Mesothelial cell of epicardium (in vitro differentiated cells): ENCODE results near the gene NKTR. TPM values are rescaled to one million over a fixed set of nuclear protein-coding genes. Genes with fewer than 3 reads are reported as not detected.

Experiments used
- DNase-seq, 2 experiments: peaks; one replicate each; pipeline ENCODE4 v3.0.0; 2021; ENCODE audit warnings: low spot score in 2 of 2; ENCODE audit not compliant: unreplicated experiment in 2 of 2
- H3K27ac Mint-ChIP-seq: 2 replicates; pipeline ENCODE4 v1.8.0; 2021; ENCODE audit warnings: mixed read lengths
- H3K27me3 Mint-ChIP-seq: 2 replicates; pipeline ENCODE4 v1.8.0; 2021; ENCODE audit warnings: low read depth, mixed read lengths
- H3K36me3 Mint-ChIP-seq: 2 replicates; pipeline ENCODE4 v1.8.0; 2021; ENCODE audit warnings: mixed read lengths
- H3K4me1 Mint-ChIP-seq: 2 replicates; pipeline ENCODE4 v1.8.0; 2021; ENCODE audit warnings: mixed read lengths
- H3K4me3 Mint-ChIP-seq: 2 replicates; pipeline ENCODE4 v1.8.0; 2021; ENCODE audit warnings: mild to moderate bottlenecking, moderate library complexity, mixed read lengths
- H3K9me3 Mint-ChIP-seq: 2 replicates; pipeline ENCODE4 v1.8.0; 2021; ENCODE audit warnings: mixed read lengths
- CTCF ChIP-seq: fragments of 200-600 bp; sonication (generic); IDR thresholded peaks from one replicate; pipeline ENCODE4 v1.5.0; 2021; ENCODE audit warnings: antibody characterized with exemption; ENCODE audit not compliant: unreplicated experiment
- total RNA-seq: library from RNA; stranded (reverse); gene quantifications from 3 replicates; pipeline ENCODE4 v1.2.1, GENCODE V29; 2021

The NKTR gene
- total RNA-seq, 1 donor from 2014 or later: 201 TPM

DNA sequence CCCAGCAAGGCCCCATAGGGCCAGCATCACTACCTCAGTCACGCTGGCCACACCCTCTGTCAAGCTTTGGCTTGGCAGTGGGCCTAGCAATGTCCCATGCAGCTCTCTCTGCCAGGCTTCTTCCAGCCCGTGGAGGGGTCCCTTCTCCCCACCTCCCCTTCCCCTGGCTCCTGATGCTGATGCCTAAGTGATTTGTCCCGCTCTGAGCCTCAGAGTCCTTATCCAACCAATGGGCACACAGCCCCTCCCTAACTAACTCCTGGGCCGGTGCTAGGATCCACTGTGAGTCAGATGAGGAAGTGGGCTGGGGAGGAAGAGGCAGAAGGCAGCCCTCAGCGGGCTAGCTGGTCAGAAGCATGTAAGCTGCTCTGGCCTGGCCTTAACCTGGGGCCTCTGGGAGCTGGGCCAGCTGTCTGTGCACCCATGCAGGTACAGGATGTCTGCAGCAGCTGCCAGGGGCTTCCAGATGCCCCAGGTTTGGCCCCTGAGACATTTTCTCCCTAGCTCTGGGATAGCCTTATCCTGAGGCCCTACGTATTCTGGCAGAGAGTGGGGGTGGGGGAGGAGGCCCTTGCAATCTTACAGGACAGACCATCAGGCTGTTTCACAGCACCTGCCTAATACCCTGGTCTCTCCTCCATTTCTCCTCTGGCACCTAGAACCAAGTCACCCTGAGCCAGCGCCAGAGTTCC is 52.3 kb downstream of the NKTR start:
- H3K4me1 Mint-ChIP-seq: peaks cover 34% of the 10 kb centered on the region
- H3K27ac Mint-ChIP-seq: peak overlapping the region; percentile 93
- peak overlapping the region; percentile 94 for H3K4me3 Mint-ChIP-seq
- no peaks in the 10 kb centered on the region for H3K27me3 Mint-ChIP-seq
- TF ChIP-seq CTCF: no peak
- DNase-seq: no peak
- H3K9me3 Mint-ChIP-seq: no peaks in the 10 kb centered on the region
- H3K36me3 Mint-ChIP-seq: peaks cover 8% of the 10 kb centered on the region

DNA sequence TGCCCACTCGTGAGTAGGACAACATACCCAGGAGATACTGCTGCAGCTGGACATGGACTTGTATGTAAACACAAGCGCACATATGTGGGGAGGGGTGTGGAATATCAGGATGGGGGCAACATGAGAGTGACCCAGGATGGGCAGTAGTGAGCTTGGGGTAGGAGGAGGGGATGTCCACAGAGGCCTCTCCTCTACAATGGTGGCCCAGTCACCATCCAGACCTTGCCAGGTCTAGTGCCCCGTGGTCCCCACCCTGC is 52.7 kb downstream of the NKTR start:
- Mint-ChIP-seq H3K4me1 (peaks cover 30% of the 10 kb centered on the region), H3K4me3 (peak overlapping the region; percentile 94), H3K27ac (peak overlapping the region; percentile 93), H3K36me3 (peaks cover 5% of the 10 kb centered on the region), H3K9me3 (no peaks in the 10 kb centered on the region), H3K27me3 (no peaks in the 10 kb centered on the region)
- DNase-seq: peak in 1 of 2 experiments; percentile 40
- no peak for TF ChIP-seq CTCF

- Mint-ChIP-seq H3K4me3 (peak within 1 kb of the TSS; percentile 94), H3K9me3 (no peaks in the 10 kb centered on the region), H3K36me3 (peaks cover 5% of the 10 kb centered on the region), H3K27me3 (no peaks in the 10 kb centered on the region), H3K4me1 (peaks cover 30% of the 10 kb centered on the region), H3K27ac (peak within 1 kb of the TSS; percentile 93)
- no peak for TF ChIP-seq CTCF
- DNase-seq: peak in 1 of 2 experiments; percentile 53
These were observed 53.3 kb downstream of the NKTR start, which contains the start of gene ZBTB47 for GRCh38 chr3:42653560-42654330. Gene ZBTB47, plus strand, starts transcription at chr3:42653697. Its CDS starts 4,659 bp downstream, at chr3:42658356.

GRCh38 chr3:42654331-42655201 is 54.1 kb downstream of the NKTR start:
- Mint-ChIP-seq H3K27ac (peak overlapping the region; percentile 25), H3K4me3 (peak overlapping the region; percentile 60)
- DNase-seq: peak; percentile 71 to 79

More at GRCh38 chr3:42654331-42655201, 54.1 kb downstream of the NKTR start:
- Mint-ChIP-seq H3K36me3 (no peaks in the 10 kb centered on the region), H3K27me3 (no peaks in the 10 kb centered on the region), H3K9me3 (no peaks in the 10 kb centered on the region), H3K4me1 (peaks cover 30% of the 10 kb centered on the region)
- TF ChIP-seq CTCF: no peak
